Measurements from ENCODE around the gene ACTG1. TPM values are rescaled to one million over a fixed set of nuclear protein-coding genes. Genes with fewer than 3 reads are reported as not detected.

ACTG1 gene
- total RNA-seq, 4 donors from 2014 or later = 1,168 to 4,304 (median 2,945) TPM

GRCh38 chr17:81528651-81529436 lies 16.2 kb upstream of the ACTG1 start:
- Histone ChIP-seq H3K4me3 (replicated peaks in 1 of 3) (no peak overlapping the region), H3K27me3 (no peaks in the 10 kb centered on the region), H3K27ac (peak overlapping the region in 1 of 3 donors; percentile 81), H3K4me1 (peaks cover 35 to 55% of the 10 kb centered on the region in 2 donors), H3K36me3 (no peaks in the 10 kb centered on the region), H3K9me3 (no peaks in the 10 kb centered on the region)
- DNase-seq = peak in 1 of 2 donors; percentile 51
- no peak for TF ChIP-seq POLR2A (IDR thresholded peaks at IDR 0.05)
- TF ChIP-seq, protein P1, sequence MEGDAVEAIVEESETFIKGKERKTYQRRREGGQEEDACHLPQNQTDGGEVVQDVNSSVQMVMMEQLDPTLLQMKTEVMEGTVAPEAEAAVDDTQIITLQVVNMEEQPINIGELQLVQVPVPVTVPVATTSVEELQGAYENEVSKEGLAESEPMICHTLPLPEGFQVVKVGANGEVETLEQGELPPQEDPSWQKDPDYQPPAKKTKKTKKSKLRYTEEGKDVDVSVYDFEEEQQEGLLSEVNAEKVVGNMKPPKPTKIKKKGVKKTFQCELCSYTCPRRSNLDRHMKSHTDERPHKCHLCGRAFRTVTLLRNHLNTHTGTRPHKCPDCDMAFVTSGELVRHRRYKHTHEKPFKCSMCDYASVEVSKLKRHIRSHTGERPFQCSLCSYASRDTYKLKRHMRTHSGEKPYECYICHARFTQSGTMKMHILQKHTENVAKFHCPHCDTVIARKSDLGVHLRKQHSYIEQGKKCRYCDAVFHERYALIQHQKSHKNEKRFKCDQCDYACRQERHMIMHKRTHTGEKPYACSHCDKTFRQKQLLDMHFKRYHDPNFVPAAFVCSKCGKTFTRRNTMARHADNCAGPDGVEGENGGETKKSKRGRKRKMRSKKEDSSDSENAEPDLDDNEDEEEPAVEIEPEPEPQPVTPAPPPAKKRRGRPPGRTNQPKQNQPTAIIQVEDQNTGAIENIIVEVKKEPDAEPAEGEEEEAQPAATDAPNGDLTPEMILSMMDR (IDR thresholded peaks at IDR 0.05) = no peak
- WGBS, 2 donors = 86 to 94% methylated on average over 28 to 30 of the region's 62 CpGs
- intact Hi-C loops (cut with DNase I) = no loop called here

- Histone ChIP-seq H3K9me3 (no peaks in the 10 kb centered on the region), H3K27ac (peak overlapping the region; percentile 52 to 82 (median 81)), H3K4me3 (replicated peaks in 1 of 3) (no peak overlapping the region), H3K36me3 (no peaks in the 10 kb centered on the region), H3K4me1 (peaks cover 39 to 60% of the 10 kb centered on the region in 2 donors), H3K27me3 (no peaks in the 10 kb centered on the region)
- WGBS, 2 donors = 78% methylated on average over 7 of the region's 20 CpGs; no CpG with 5 or more reads in 1 of the 2 donors
- DNase-seq = no peak
- TF ChIP-seq, protein P1 (IDR thresholded peaks at IDR 0.05) = no peak
- no peak for TF ChIP-seq POLR2A (IDR thresholded peaks at IDR 0.05)
- intact Hi-C loops (cut with DNase I) = no loop called here
Measured at GRCh38 chr17:81528384-81528650, 15.7 kb upstream of the ACTG1 start.

- peak within 1 kb of the TSS; percentile 52 to 82 (median 81) for H3K27ac ChIP-seq
- peak in 1 of 2 donors; percentile 32 for TF ChIP-seq POLR2A (IDR thresholded peaks at IDR 0.05)
- TF ChIP-seq, protein P1 (IDR thresholded peaks at IDR 0.05) = peak in 5 of 6 experiments; percentile 19 to 78 (median 67)
- DNase-seq = peak; percentile 90 to 92
- H3K36me3 ChIP-seq = no peaks in the 10 kb centered on the region
- intact Hi-C loops (cut with DNase I) = no loop called here
- no peaks in the 10 kb centered on the region for H3K9me3 ChIP-seq
- 2 to 4% methylated on average over 8 to 23 of the region's 42 CpGs for WGBS, 2 donors
- H3K4me3 ChIP-seq (replicated peaks in 1 of 3) = peak within 1 kb of the TSS in 1 of 3 donors; percentile 4
- no peaks in the 10 kb centered on the region for H3K27me3 ChIP-seq
- H3K4me1 ChIP-seq = peaks cover 44 to 66% of the 10 kb centered on the region in 2 donors
Measured at GRCh38 chr17:81527591-81528383, 15.2 kb upstream of the ACTG1 start, which contains the start of gene FSCN2. TSS of gene FSCN2 (plus strand) at chr17:81528377. CDS start at chr17:81528532, 155 bp downstream.

DNA sequence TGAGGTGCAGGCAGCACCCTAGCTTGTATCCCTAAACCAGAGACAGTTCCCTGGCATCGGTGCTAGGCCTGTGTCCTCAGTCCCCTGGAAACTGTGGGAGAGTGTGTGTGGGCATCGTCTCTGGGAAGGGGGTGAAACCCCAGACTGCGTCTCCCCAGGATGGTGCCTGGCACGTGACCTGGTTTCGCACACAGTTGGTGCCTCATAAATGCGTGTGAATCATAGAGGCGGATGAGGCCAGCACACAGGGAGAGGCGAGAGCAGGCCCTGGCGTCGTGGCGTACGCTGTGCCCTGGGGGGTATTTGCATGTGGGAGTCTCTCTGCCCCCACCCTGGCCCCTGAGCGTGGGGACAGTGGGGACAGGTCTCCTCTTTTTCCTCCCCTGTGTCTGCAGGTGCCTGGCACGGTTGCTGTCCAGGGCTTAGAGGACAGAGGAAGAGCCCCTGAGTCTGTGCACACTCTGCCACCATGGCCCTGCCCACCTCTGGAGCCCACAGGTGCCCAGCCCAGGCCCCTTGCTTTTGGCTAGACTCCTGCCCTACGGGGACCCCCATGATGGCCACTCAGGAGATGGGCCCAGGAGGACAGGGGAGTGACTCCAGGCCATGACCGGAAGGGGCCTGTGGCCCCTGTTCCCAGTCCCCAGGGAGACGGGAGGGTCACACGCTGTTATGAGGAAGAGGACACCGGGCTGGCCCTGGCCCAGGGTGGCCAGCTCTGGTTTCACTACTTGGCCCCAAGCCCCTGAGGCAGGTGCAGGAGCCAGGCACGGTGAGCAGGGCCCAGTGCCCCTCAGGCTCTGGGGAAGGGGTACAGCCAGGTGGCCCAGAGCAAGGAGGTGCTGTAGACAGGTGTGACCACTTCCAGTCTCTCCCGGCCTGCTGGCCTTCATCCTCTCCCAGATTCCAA lies 14.3 kb upstream of the ACTG1 start:
- WGBS, 2 donors = 79 to 93% methylated on average over 14 to 20 of the region's 21 CpGs
- Histone ChIP-seq H3K36me3 (no peaks in the 10 kb centered on the region), H3K27me3 (no peaks in the 10 kb centered on the region), H3K4me1 (peaks cover 50 to 72% of the 10 kb centered on the region in 2 donors), H3K4me3 (replicated peaks in 1 of 3) (no peak overlapping the region), H3K27ac (peak overlapping the region; percentile 52 to 82 (median 81)), H3K9me3 (no peaks in the 10 kb centered on the region)
- DNase-seq = no peak
- intact Hi-C loops (cut with DNase I) = no loop called here
- no peak for TF ChIP-seq POLR2A (IDR thresholded peaks at IDR 0.05)
- TF ChIP-seq, protein P1 (IDR thresholded peaks at IDR 0.05) = no peak

Measured in thyroid gland (tissue), 4 donors.